NCI-H2227 (cell line): ENCODE results near the gene DGKH.

ENCODE experiments used
- DNase-seq: peaks from one replicate; lab custom pipeline; 2025; ENCODE audit not compliant: unreplicated experiment; lab: John Stamatoyannopoulos, UW

The DGKH gene

GRCh38 chr13:42274386-42275097 lies 226.1 kb downstream of the DGKH start:
- DNase-seq: no peak

DNA sequence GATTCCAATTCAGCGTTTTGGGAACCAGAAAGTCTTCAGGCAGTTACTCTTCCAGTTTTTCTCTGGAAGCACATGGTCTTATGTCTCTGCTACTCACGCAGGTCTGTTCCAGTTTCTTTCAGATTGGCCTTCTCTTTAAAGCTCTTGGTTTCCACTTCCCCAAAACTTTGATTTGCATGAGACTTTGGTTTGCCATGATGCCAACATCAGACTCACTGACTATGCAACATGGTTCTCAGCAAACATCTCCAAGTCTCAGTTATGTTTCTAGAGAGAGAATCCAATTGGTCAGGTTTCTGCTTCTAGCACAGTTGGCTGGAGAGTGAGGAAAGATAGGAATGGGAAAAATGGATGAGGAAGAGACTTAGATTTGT lies 226.6 kb downstream of the DGKH start:
- no peak for DNase-seq

DNA sequence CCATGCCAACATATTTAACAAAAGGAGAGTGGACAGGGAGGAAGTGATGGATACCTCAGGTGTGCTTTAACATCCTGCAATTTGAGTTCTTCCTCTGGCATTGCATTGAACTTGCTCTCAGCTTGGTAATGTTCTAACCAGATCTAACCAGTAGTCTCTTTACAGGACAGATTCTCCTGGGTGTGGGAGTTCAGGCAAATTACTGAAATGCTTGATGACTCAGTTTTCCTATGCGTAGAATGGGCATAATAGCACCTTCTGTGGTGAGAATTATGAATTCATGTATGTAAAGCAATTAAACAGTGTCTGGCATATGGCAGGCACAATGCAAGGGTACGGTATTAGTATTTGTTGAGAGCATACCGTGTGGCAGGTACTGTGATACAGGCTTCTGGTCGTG lies 227.1 kb downstream of the DGKH start:
- DNase-seq: no peak

DNA sequence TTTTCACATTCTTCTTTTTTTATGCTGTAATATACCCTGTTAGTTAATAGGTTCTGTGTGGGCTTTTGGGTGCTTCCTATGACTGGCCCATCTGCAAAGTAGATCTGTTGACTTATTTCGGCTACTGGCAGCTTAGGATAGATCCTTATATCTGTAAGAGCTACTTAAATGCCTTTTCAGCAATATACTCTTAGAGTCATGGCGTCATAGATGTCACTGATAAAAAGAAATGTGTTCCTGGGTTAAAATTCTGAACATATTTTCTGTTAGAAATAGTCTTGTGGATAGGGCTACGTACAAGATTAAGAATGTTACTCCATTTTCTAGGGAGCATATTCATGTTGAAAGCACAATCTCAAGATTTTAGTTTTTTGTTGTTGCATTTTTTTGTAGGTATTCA lies 228.2 kb downstream of the DGKH start:
- no peak for DNase-seq

GRCh38 chr13:42277618-42278276 lies 229.3 kb downstream of the DGKH start:
- DNase-seq: no peak

- no peak for DNase-seq
Measured at GRCh38 chr13:42279080-42279479, 230.6 kb downstream of the DGKH start.

DNA sequence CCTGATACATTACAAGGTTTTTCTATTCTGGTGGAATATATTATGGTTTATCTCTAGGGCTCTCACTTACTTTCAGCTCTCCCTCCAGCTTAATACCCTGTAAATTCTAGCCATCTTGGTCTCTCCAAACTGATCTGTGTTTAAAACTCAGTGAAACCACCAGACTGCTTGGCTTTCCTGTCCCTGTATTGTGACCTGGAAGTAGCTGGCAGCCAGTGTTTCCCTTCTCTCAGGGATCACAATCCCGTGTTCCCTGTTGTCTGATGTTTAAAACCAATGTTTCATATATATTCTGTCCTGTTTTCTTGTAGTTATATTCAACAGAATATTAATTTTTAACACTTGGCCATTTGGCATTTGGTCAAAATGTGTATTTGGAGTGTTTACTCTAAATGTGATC lies 231.5 kb downstream of the DGKH start:
- DNase-seq: no peak

- DNase-seq: no peak
Measured at GRCh38 chr13:42280537-42280936, 232.1 kb downstream of the DGKH start.

DNA sequence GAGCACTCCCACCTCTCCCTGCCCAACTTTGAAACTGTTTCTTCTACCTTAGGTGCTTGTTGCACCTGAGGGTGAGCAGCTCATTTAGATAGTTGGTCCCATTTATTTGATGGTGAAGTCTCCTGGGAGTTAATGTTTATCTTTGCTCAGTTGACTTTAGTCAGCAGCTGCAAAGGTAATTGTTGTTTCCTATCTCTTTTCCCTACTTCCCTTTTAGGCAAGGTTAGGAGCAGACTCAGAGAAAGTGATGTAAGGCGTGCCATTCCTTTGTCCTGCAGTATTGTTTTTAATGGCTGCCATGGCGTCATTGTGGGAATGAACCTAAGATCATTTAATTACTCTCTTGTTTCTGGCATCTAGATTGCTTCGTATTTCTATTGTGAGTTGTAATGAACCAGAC lies 235.1 kb downstream of the DGKH start:
- no peak for DNase-seq

DNA sequence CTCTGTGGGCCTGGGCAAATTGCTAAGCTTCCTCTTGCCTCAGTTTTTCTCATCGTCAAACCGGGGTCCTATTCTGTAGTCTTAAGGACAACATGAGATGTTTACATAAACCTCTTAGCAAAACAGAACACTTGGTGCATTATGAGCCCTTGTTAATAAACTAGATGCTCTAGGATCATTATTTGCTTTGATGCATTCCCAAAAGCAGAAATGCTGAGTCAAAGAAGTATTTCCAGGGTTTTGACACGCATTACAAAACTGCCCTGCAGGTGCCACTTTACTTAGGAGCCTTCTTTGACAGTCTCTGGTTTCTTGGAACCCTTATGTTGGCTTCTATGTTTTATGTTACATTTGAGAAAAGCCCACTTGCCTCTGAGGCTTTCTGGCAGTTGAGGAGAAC lies 235.6 kb downstream of the DGKH start:
- DNase-seq: no peak
